Caco-2 (cell line): ENCODE data around the gene SHROOM1. TPM values are rescaled to one million over a fixed set of nuclear protein-coding genes. Genes with fewer than 3 reads are reported as not detected.

Source experiments
- BruUV-seq: library from RNA; stranded (reverse); fragments of 400-500 nt; replicated peaks from 2 replicates; lab custom pipeline; 2021; lab: Mats Ljungman, UMichigan
- CTCF ChIA-PET: fragments of 300-600 bp; sonication (Branson Sonifier 250); formaldehyde crosslinking; loops from one replicate; lab custom pipeline; 2022; ENCODE audit warnings: antibody characterized with exemption; lab: Charles Lee
- POLR2A ChIA-PET: fragments of 300-600 bp; sonication (Branson Sonifier 250); formaldehyde crosslinking; loops from one replicate; lab custom pipeline; 2022; ENCODE audit warnings: antibody characterized with exemption; lab: Charles Lee
- DNase-seq, 2 experiments: peaks; one replicate each; pipeline versions ENCODE4 v3.0.0 to v3.0.0-alpha.2; 2020 to 2022
- H3K27me3 ChIP-seq: replicated peaks from 2 replicates; pipeline ENCODE4 v1.6.0; 2011; ENCODE audit warnings: low read length; ENCODE audit not compliant: control insufficient read depth, insufficient read depth
- H3K36me3 ChIP-seq: 2 replicates; pipeline ENCODE4 v1.5.1; 2011; ENCODE audit warnings: low read length; ENCODE audit not compliant: control insufficient read depth, insufficient read depth
- H3K4me1 ChIP-seq: fragments of 250-450 bp; sonication (Bioruptor Pico); 2 replicates; pipeline ENCODE4 v1.5.1; 2020; ENCODE audit warnings: mild to moderate bottlenecking
- H3K4me3 ChIP-seq: 2 replicates; pipeline ENCODE4 v1.5.1; 2011; ENCODE audit warnings: low read depth, mild to moderate bottlenecking, control low read depth, low read length
- H3K9me3 ChIP-seq: fragments of 250-450 bp; sonication (Bioruptor Pico); 2 replicates; pipeline ENCODE4 v1.5.1; 2020; ENCODE audit warnings: mild to moderate bottlenecking, moderate library complexity
- H3K27ac Mint-ChIP-seq: one replicate; pipeline ENCODE4 v1.8.0; 2022; ENCODE audit warnings: mixed read lengths; ENCODE audit not compliant: unreplicated experiment
- H3K27me3 Mint-ChIP-seq: one replicate; pipeline ENCODE4 v1.8.0; 2022; ENCODE audit warnings: mixed read lengths; ENCODE audit not compliant: insufficient read depth, unreplicated experiment
- H3K36me3 Mint-ChIP-seq: one replicate; pipeline ENCODE4 v1.8.0; 2022; ENCODE audit warnings: mild to moderate bottlenecking, mixed read lengths; ENCODE audit not compliant: insufficient read depth, unreplicated experiment
- H3K4me1 Mint-ChIP-seq: one replicate; pipeline ENCODE4 v1.8.0; 2022; ENCODE audit warnings: low read depth, mixed read lengths; ENCODE audit not compliant: unreplicated experiment
- H3K4me3 Mint-ChIP-seq: one replicate; pipeline ENCODE4 v1.8.0; 2022; ENCODE audit warnings: mild to moderate bottlenecking, moderate library complexity, mixed read lengths; ENCODE audit not compliant: unreplicated experiment
- H3K9me3 Mint-ChIP-seq: one replicate; pipeline ENCODE4 v1.8.0; 2022; ENCODE audit warnings: mixed read lengths; ENCODE audit not compliant: unreplicated experiment
- intact Hi-C: fragments of 100-400 bp; cut with micrococcal nuclease; formaldehyde crosslinking; loops from one replicate; pipeline ENCODE4 v1.10.0; 2022; ENCODE audit not compliant: unreplicated experiment
- total RNA-seq: library from RNA; stranded (reverse); gene quantifications from 2 replicates; pipeline ENCODE4 v1.2.3, GENCODE V29; 2022
- TF ChIP-seq, protein P1 (sequence below), 2 experiments: fragments of 200-600 bp in 1 of 2; IDR thresholded peaks; 1 replicate in 1 of 2; 2 replicates in 1 of 2; pipeline versions ENCODE4 v1.5.1 to v1.8.0; 2011 to 2022; ENCODE audit warnings: antibody characterized with exemption in 1 of 2, control low read depth in 1 of 2, inconsistent platforms in 1 of 2, low read depth in 1 of 2, low read length in 1 of 2, mild to moderate bottlenecking in 1 of 2, moderate library complexity in 1 of 2; ENCODE audit not compliant: insufficient read depth in 1 of 2, severe bottlenecking in 1 of 2, unreplicated experiment in 1 of 2

Gene SHROOM1
- total RNA-seq, 1 experiment from 2014 or later: 17.4 TPM

DNA sequence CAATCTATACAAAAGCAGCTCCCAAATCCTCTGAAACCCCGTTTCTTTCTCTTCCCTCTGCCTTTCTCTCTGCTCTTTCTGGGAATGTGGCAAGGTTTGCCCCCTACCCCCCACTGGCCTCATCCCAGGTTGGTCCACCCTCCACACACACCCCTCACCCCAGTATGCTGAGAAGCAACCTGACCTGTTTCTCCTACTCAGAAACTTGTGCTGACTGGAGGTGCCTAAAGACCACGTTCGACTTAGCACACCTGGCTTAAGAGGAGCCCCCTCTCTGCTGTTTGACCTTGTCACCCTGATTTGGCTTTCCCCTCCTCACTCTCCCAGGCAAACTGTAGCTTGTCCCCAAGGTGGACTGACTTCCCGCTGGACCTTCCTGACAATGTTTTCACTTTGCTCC is 52.3 kb downstream of the SHROOM1 start:
- peaks cover 26% of the 10 kb centered on the region for H3K4me1 Mint-ChIP-seq
- Histone ChIP-seq H3K36me3 (no peaks in the 10 kb centered on the region), H3K4me3 (peak overlapping the region; percentile 87), H3K9me3 (no peaks in the 10 kb centered on the region), H3K27me3 (no peaks in the 10 kb centered on the region), H3K4me1 (peaks cover 21% of the 10 kb centered on the region)
- H3K36me3 Mint-ChIP-seq: peaks cover 5% of the 10 kb centered on the region
- peak overlapping the region; percentile 73 for H3K4me3 Mint-ChIP-seq
- DNase-seq: no peak
- intact Hi-C loops: no loop called here
- ChIA-PET CTCF (interaction anchor here (0.8 to 2.5 kb wide), 3 partner anchors 23 to 42 kb away, joined by 3 to 13 read pairs (median 5); no protein-coding TSS in a partner anchor), POLR2A (no interaction called here)
- H3K9me3 Mint-ChIP-seq: no peaks in the 10 kb centered on the region
- H3K27me3 Mint-ChIP-seq: peaks cover 5% of the 10 kb centered on the region
- TF ChIP-seq, protein P1, sequence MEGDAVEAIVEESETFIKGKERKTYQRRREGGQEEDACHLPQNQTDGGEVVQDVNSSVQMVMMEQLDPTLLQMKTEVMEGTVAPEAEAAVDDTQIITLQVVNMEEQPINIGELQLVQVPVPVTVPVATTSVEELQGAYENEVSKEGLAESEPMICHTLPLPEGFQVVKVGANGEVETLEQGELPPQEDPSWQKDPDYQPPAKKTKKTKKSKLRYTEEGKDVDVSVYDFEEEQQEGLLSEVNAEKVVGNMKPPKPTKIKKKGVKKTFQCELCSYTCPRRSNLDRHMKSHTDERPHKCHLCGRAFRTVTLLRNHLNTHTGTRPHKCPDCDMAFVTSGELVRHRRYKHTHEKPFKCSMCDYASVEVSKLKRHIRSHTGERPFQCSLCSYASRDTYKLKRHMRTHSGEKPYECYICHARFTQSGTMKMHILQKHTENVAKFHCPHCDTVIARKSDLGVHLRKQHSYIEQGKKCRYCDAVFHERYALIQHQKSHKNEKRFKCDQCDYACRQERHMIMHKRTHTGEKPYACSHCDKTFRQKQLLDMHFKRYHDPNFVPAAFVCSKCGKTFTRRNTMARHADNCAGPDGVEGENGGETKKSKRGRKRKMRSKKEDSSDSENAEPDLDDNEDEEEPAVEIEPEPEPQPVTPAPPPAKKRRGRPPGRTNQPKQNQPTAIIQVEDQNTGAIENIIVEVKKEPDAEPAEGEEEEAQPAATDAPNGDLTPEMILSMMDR (IDR thresholded peaks at IDR 0.05; ENCODE audit: insufficient read depth in 1 of 2, low read depth in 1 of 2, low read length in 1 of 2, severe bottlenecking in 1 of 2, unreplicated experiment in 1 of 2): no peak
- H3K27ac Mint-ChIP-seq: peak overlapping the region; percentile 42
- BruUV-seq: no TSS peak

- Histone ChIP-seq H3K27me3 (no peaks in the 10 kb centered on the region), H3K4me1 (peaks cover 25% of the 10 kb centered on the region), H3K4me3 (peak within 1 kb of the TSS; percentile 87), H3K9me3 (no peaks in the 10 kb centered on the region), H3K36me3 (no peaks in the 10 kb centered on the region)
- TF ChIP-seq, protein P1 (IDR thresholded peaks at IDR 0.05; ENCODE audit: insufficient read depth in 1 of 2, low read depth in 1 of 2, low read length in 1 of 2, severe bottlenecking in 1 of 2, unreplicated experiment in 1 of 2): no peak
- peak in 1 of 2 experiments; percentile 69 for DNase-seq
- Mint-ChIP-seq H3K4me1 (peaks cover 26% of the 10 kb centered on the region), H3K9me3 (no peaks in the 10 kb centered on the region), H3K27ac (peak within 1 kb of the TSS; percentile 46), H3K27me3 (peaks cover 5% of the 10 kb centered on the region), H3K36me3 (peaks cover 5% of the 10 kb centered on the region), H3K4me3 (peak within 1 kb of the TSS; percentile 73)
- no TSS peak for BruUV-seq
- POLR2A ChIA-PET: interaction anchor here (0.6 kb wide), 2 partner anchors 18 to 22 kb away, joined by 4 to 5 read pairs; no protein-coding TSS in a partner anchor
- intact Hi-C loops: loop anchor here (2.0 kb wide), 2 partner anchors 29 to 43 kb away; no protein-coding TSS in a partner anchor
- CTCF ChIA-PET: interaction anchor here (0.8 to 2.7 kb wide), 4 partner anchors 22 to 43 kb away, joined by 3 to 13 read pairs (median 7); no protein-coding TSS in a partner anchor
Measured at GRCh38 chr5:132777209-132778069, 53.0 kb downstream of the SHROOM1 start, which contains the start of gene SEPTIN8. SEPTIN8 (minus strand) TSS chr5:132777239; CDS start chr5:132777137, 102 bp downstream.

- CTCF ChIA-PET: interaction anchor here (1.0 to 2.7 kb wide), 3 partner anchors 22 to 43 kb away, joined by 3 to 13 read pairs (median 9); no protein-coding TSS in a partner anchor
Measured at GRCh38 chr5:132776938-132777208, 53.6 kb downstream of the SHROOM1 start.

More at GRCh38 chr5:132776938-132777208, 53.6 kb downstream of the SHROOM1 start:
- Histone ChIP-seq H3K9me3 (no peaks in the 10 kb centered on the region), H3K4me1 (peaks cover 31% of the 10 kb centered on the region), H3K4me3 (peak overlapping the region; percentile 87), H3K27me3 (no peaks in the 10 kb centered on the region), H3K36me3 (no peaks in the 10 kb centered on the region)
- peak overlapping the region; percentile 46 for H3K27ac Mint-ChIP-seq
- POLR2A ChIA-PET: interaction anchor here (0.6 kb wide), 2 partner anchors 18 to 23 kb away, joined by 4 to 5 read pairs; no protein-coding TSS in a partner anchor
- TF ChIP-seq, protein P1 (IDR thresholded peaks at IDR 0.05; ENCODE audit: insufficient read depth in 1 of 2, low read depth in 1 of 2, low read length in 1 of 2, severe bottlenecking in 1 of 2, unreplicated experiment in 1 of 2): no peak
- H3K36me3 Mint-ChIP-seq: peaks cover 5% of the 10 kb centered on the region
- H3K4me3 Mint-ChIP-seq: peak overlapping the region; percentile 73
- H3K9me3 Mint-ChIP-seq: no peaks in the 10 kb centered on the region
- H3K4me1 Mint-ChIP-seq: peaks cover 26% of the 10 kb centered on the region
- no peak for DNase-seq
- BruUV-seq: no TSS peak
- intact Hi-C loops: loop anchor here (2.0 kb wide), 2 partner anchors 30 to 44 kb away; no protein-coding TSS in a partner anchor
- peaks cover 4% of the 10 kb centered on the region for H3K27me3 Mint-ChIP-seq
